A549 (cell line): ENCODE data around the gene TNNT2. TPM values are rescaled to one million over a fixed set of nuclear protein-coding genes. Genes with fewer than 3 reads are reported as not detected.

Experiments used
- ATAC-seq, 2 experiments: fragments of 200-7000 bp in 1 of 2; fragments of >200 bp in 1 of 2; cut with Nextera tagmentation in 1 of 2; cut with Tn5 transposase in 1 of 2; 3 replicates each; pipeline versions ENCODE4 v1.8.0 to v1.9.1; 2018 to 2020; ENCODE audit warnings: mild to moderate bottlenecking in 1 of 2, moderate library complexity in 1 of 2
- CTCF ChIA-PET: fragments of 300-600 bp; sonication (Branson Sonifier 250); formaldehyde crosslinking; extraction: SDS; loops from one replicate; lab custom pipeline; 2021; ENCODE audit warnings: antibody characterized with exemption, inconsistent platforms; lab: Yijun Ruan, JAX
- POLR2A ChIA-PET: fragments of 350-600 bp; formaldehyde crosslinking; extraction: SDS; loops from one replicate; lab custom pipeline; 2021; ENCODE audit warnings: antibody characterized with exemption, inconsistent platforms; lab: Yijun Ruan, JAX
- DNase-seq, 2 experiments: peaks; one replicate each; pipeline versions ENCODE4 v3.0.0 to v3.0.0-alpha.2; 2011 to 2016; ENCODE audit warnings: low read depth in 1 of 2, low spot score in 1 of 2
- FAIRE-seq: peaks from 2 replicates; lab custom pipeline; 2011; peaks lifted over from hg19 to GRCh38; lab: Jason Lieb, UNC
- H3K27ac ChIP-seq, 2 experiments: fragments of >200 bp; sonication (Bioruptor Twin); formaldehyde crosslinking; 3 replicates each; pipeline ENCODE4 v1.5.1; 2016 to 2017
- H3K4me1 ChIP-seq: fragments of >200 bp; sonication (Bioruptor Twin); formaldehyde crosslinking; 3 replicates; pipeline ENCODE4 v1.6.1; 2016
- H3K4me2 ChIP-seq: fragments of >200 bp; sonication (Bioruptor Twin); formaldehyde crosslinking; 3 replicates; pipeline ENCODE4 v1.6.1; 2016
- H3K4me3 ChIP-seq: fragments of >200 bp; sonication (Bioruptor Twin); formaldehyde crosslinking; 3 replicates; pipeline ENCODE4 v1.5.1; 2016
- H3K9me3 ChIP-seq: fragments of >200 bp; sonication (Bioruptor Twin); formaldehyde crosslinking; 3 replicates; pipeline ENCODE4 v1.6.1; 2016
- BCL3 ChIP-seq: fragments of >200 bp; sonication (Bioruptor Twin); formaldehyde crosslinking; IDR thresholded peaks from 3 replicates; pipeline ENCODE4 v1.6.1; 2016
- CBX8 ChIP-seq: fragments of 200-600 bp; sonication (generic); IDR thresholded peaks from 2 replicates; pipeline ENCODE4 v1.6.1; 2016
- CHD4 ChIP-seq: fragments of 200-600 bp; sonication (generic); IDR thresholded peaks from 2 replicates; pipeline ENCODE4 v1.6.1; 2016; ENCODE audit warnings: antibody characterized with exemption, mild to moderate bottlenecking, borderline replicate concordance
- CTCF ChIP-seq: fragments of >200 bp; sonication (Bioruptor Twin); formaldehyde crosslinking; IDR thresholded peaks from 3 replicates; pipeline ENCODE4 v1.5.1; 2016
- EHF ChIP-seq: fragments of 250-450 bp; sonication (Bioruptor Pico); IDR thresholded peaks from 2 replicates; pipeline ENCODE4 v1.5.0; 2020; ENCODE audit warnings: mild to moderate bottlenecking
- EP300 ChIP-seq, 2 experiments: fragments of >200 bp; sonication (Bioruptor Twin); formaldehyde crosslinking; IDR thresholded peaks; 2 replicates in 1 of 2; 3 replicates in 1 of 2; pipeline ENCODE4 v1.6.1; 2016 to 2017
- FOSB ChIP-seq: fragments of 250-450 bp; sonication (Bioruptor Pico); IDR thresholded peaks from 2 replicates; pipeline ENCODE4 v1.5.0; 2020; ENCODE audit warnings: mild to moderate bottlenecking, moderate library complexity
- FOSL2 ChIP-seq, 2 experiments: fragments of 450-650 bp in 1 of 2; fragments of >200 bp in 1 of 2; sonication (Bioruptor Twin) in 1 of 2; formaldehyde crosslinking; IDR thresholded peaks; 2 replicates each; pipeline versions ENCODE4 v1.5.0 to v1.6.1; 2016 to 2020; ENCODE audit warnings: mild to moderate bottlenecking in 1 of 2, moderate library complexity in 1 of 2
- FOXS1 ChIP-seq: fragments of 250-450 bp; sonication (Bioruptor Pico); IDR thresholded peaks from 2 replicates; pipeline ENCODE4 v1.5.0; 2020; ENCODE audit warnings: mild to moderate bottlenecking, moderate library complexity
- GATA3 ChIP-seq: IDR thresholded peaks from 2 replicates; pipeline ENCODE4 v1.6.1; 2012; ENCODE audit warnings: borderline replicate concordance
- HEYL ChIP-seq: fragments of 250-450 bp; sonication (Bioruptor Pico); IDR thresholded peaks from 2 replicates; pipeline ENCODE4 v1.8.0; 2021; ENCODE audit warnings: mild to moderate bottlenecking, moderate library complexity
- KDM1A ChIP-seq: fragments of 200-600 bp; sonication (generic); IDR thresholded peaks from 2 replicates; pipeline ENCODE4 v1.6.1; 2016; ENCODE audit warnings: low read depth, mild to moderate bottlenecking
- KDM5A ChIP-seq: fragments of 200-600 bp; sonication (generic); IDR thresholded peaks from 2 replicates; pipeline ENCODE4 v1.6.1; 2016; ENCODE audit warnings: antibody characterized with exemption, mild to moderate bottlenecking
- MAFK ChIP-seq: fragments of 450-650 bp; IDR thresholded peaks from 2 replicates; pipeline ENCODE4 v1.6.1; 2014; ENCODE audit not compliant: partially characterized antibody
- MAX ChIP-seq: IDR thresholded peaks from 2 replicates; pipeline ENCODE4 v1.6.1; 2012
- MYC ChIP-seq: IDR thresholded peaks from 2 replicates; pipeline ENCODE4 v1.6.1; 2012; ENCODE audit warnings: mild to moderate bottlenecking, inconsistent platforms, low read length, improper control_type of control experiment, borderline replicate concordance
- NFE2L2 ChIP-seq: fragments of 150-350 bp; conservative IDR thresholded peaks from 2 replicates; pipeline ENCODE4 v1.6.1; 2014; ENCODE audit warnings: low read length
- POLR2A ChIP-seq: IDR thresholded peaks from 2 replicates; pipeline ENCODE4 v1.6.1; 2012; ENCODE audit warnings: mild to moderate bottlenecking, low read length
- POLR2AphosphoS2 ChIP-seq: conservative IDR thresholded peaks from 2 replicates; pipeline ENCODE4 v1.6.1; 2012; ENCODE audit warnings: low read length, improper control_type of control experiment, inconsistent platforms
- RAD21 ChIP-seq, 2 experiments: fragments of >200 bp in 1 of 2; sonication (Bioruptor Twin) in 1 of 2; formaldehyde crosslinking in 1 of 2; IDR thresholded peaks in 1 of 2; conservative IDR thresholded peaks in 1 of 2; 2 replicates in 1 of 2; 3 replicates in 1 of 2; pipeline ENCODE4 v1.6.1; 2012 to 2018; ENCODE audit warnings: inconsistent platforms in 1 of 2
- RCOR1 ChIP-seq: fragments of 150-350 bp; IDR thresholded peaks from 2 replicates; pipeline ENCODE4 v1.6.1; 2014; ENCODE audit warnings: antibody characterized with exemption, low read length, low read depth
- RNF2 ChIP-seq: fragments of 200-600 bp; sonication (generic); IDR thresholded peaks from 2 replicates; pipeline ENCODE4 v1.6.1; 2016; ENCODE audit warnings: low read depth, mild to moderate bottlenecking, antibody characterized with exemption, moderate library complexity, borderline replicate concordance
- SREBF2 ChIP-seq: fragments of 450-650 bp; IDR thresholded peaks from 2 replicates; pipeline ENCODE4 v1.6.1; 2014; ENCODE audit warnings: mild to moderate bottlenecking, moderate library complexity
- TP53 ChIP-seq: fragments of 250-450 bp; sonication (Bioruptor Pico); IDR thresholded peaks from 2 replicates; pipeline ENCODE4 v1.5.0; 2021; ENCODE audit warnings: mild to moderate bottlenecking, moderate library complexity
- ZFP36 ChIP-seq: fragments of 450-650 bp; IDR thresholded peaks from 2 replicates; pipeline ENCODE4 v1.6.1; 2014; ENCODE audit warnings: borderline replicate concordance; ENCODE audit not compliant: partially characterized antibody
- ZNF302 ChIP-seq: fragments of 250-450 bp; sonication (Bioruptor Pico); IDR thresholded peaks from 2 replicates; pipeline ENCODE4 v1.9.0; 2021; ENCODE audit warnings: inconsistent platforms, mild to moderate bottlenecking, moderate library complexity
- ZSCAN20 ChIP-seq: fragments of 250-450 bp; sonication (Bioruptor Pico); IDR thresholded peaks from 2 replicates; pipeline ENCODE4 v1.8.0; 2022; ENCODE audit warnings: mild to moderate bottlenecking, moderate library complexity
- WGBS: methylation state at CpG from one replicate; pipeline ENCODE4 v1.1.6; 2017; ENCODE audit errors: missing lambda C conversion rate; 5-methylcytosine and 5-hydroxymethylcytosine counted together
- polyA plus RNA-seq, 4 experiments: library from polyadenylated mRNA; depleted of rRNA in 3 of 4; stranded (reverse); fragments of >200 nt; fragmentation: RNase III in 1 of 4; extraction: RNeasy Plus Mini Kit Qiagen cat#74134 plus additional on column Dnase treatment in 1 of 4; gene quantifications; 2 replicates in 3 of 4; 3 replicates in 1 of 4; pipeline ENCODE4 v1.2.3, GENCODE V29; 2011 to 2017
- TF ChIP-seq, protein P1 (sequence below): fragments of 250-450 bp; sonication (Bioruptor Pico); IDR thresholded peaks from 2 replicates; pipeline ENCODE4 v1.5.0; 2021; ENCODE audit warnings: mild to moderate bottlenecking, moderate library complexity, borderline replicate concordance

The TNNT2 gene
- polyA plus RNA-seq, 2 of the 4 experiments (the other 2 are of a cell fraction), result 0.09 TPM; not detected in 1

GRCh38 chr1:201374364-201374763 lies 3.1 kb downstream of the TNNT2 start:
- no peak for TF ChIP-seq FOXS1 (CRISPR knock-in tag)
- no peak for TF ChIP-seq ZNF302 (CRISPR knock-in tag)
- TF ChIP-seq CBX8, result no peak
- no peak for TF ChIP-seq FOSL2 (IDR thresholded peaks at IDR 0.05)
- no peak for TF ChIP-seq FOSL2 (CRISPR knock-in tag; IDR thresholded peaks at IDR 0.05)
- TF ChIP-seq FOSB (CRISPR knock-in tag), result no peak
- TF ChIP-seq MAFK, result no peak
- TF ChIP-seq POLR2AphosphoS2, result no peak
- TF ChIP-seq, protein P1, sequence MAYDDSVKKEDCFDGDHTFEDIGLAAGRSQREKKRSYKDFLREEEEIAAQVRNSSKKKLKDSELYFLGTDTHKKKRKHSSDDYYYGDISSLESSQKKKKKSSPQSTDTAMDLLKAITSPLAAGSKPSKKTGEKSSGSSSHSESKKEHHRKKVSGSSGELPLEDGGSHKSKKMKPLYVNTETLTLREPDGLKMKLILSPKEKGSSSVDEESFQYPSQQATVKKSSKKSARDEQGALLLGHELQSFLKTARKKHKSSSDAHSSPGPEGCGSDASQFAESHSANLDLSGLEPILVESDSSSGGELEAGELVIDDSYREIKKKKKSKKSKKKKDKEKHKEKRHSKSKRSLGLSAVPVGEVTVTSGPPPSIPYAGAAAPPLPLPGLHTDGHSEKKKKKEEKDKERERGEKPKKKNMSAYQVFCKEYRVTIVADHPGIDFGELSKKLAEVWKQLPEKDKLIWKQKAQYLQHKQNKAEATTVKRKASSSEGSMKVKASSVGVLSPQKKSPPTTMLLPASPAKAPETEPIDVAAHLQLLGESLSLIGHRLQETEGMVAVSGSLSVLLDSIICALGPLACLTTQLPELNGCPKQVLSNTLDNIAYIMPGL (CRISPR knock-in tag), result no peak
- TF ChIP-seq BCL3, result no peak
- CTCF ChIA-PET, result interaction anchor here (2.2 to 10.1 kb wide), 5 partner anchors 11 to 120 kb away, joined by 10 to 104 read pairs (median 48); no protein-coding TSS in a partner anchor
- FAIRE-seq, result no peak
- no peak overlapping the region for H3K4me3 ChIP-seq
- H3K4me2 ChIP-seq, result no peak overlapping the region
- POLR2A ChIA-PET, result no interaction called here
- H3K27ac ChIP-seq, result no peak overlapping the region
- H3K4me1 ChIP-seq, result no peaks in the 10 kb centered on the region
- no peak for ATAC-seq
- no peaks in the 10 kb centered on the region for H3K9me3 ChIP-seq
- WGBS, result 53% methylated on average over 7 of the region's 7 CpGs
- DNase-seq, result no peak

GRCh38 chr1:201371792-201372191 lies 5.7 kb downstream of the TNNT2 start:
- no peak overlapping the region for H3K4me3 ChIP-seq
- 71% methylated on average over 6 of the region's 6 CpGs for WGBS
- no peaks in the 10 kb centered on the region for H3K9me3 ChIP-seq
- no peak for ATAC-seq
- POLR2A ChIA-PET, result no interaction called here
- no peak for DNase-seq
- no peaks in the 10 kb centered on the region for H3K4me1 ChIP-seq
- no peak overlapping the region for H3K27ac ChIP-seq
- FAIRE-seq, result no peak
- CTCF ChIA-PET, result interaction anchor here (1.0 to 10.1 kb wide), 10 partner anchors 10 to 142 kb away, joined by 3 to 104 read pairs (median 6); no protein-coding TSS in a partner anchor
- H3K4me2 ChIP-seq, result no peak overlapping the region
- TF ChIP-seq POLR2A (no peak), CBX8 (no peak), RAD21 (conservative IDR thresholded peaks at IDR 0.05 in 1 of 2, IDR thresholded peaks at IDR 0.05 in 1 of 2) (no peak), ZNF302 (CRISPR knock-in tag) (no peak), FOSL2 (IDR thresholded peaks at IDR 0.05) (no peak), FOSL2 (CRISPR knock-in tag; IDR thresholded peaks at IDR 0.05) (no peak), EHF (CRISPR knock-in tag) (no peak), NFE2L2 (no peak), RCOR1 (no peak), SREBF2 (no peak), KDM5A (no peak), MAX (no peak)
- TF ChIP-seq, protein P1 (CRISPR knock-in tag), result no peak

DNA sequence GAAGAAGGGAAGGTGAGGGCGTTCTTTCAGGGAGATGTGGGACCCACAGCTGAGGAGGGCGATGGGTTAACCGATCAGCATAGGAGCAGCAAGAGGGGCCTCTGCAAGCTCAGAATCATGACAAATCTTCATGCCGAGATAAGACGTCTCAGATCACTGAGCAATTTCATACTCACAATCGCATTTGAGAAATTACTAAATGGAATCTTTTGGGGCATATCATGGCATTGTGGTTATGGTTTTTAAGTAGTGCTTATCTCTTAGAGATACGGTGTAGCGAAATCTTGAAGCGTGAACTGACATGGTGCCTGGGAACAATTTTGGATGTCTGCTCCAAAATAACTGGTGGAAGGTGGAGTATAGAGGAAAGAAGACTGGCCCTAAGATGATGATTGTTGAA lies 6.2 kb downstream of the TNNT2 start:
- CTCF ChIA-PET, result interaction anchor here (1.0 to 10.1 kb wide), 9 partner anchors 10 to 142 kb away, joined by 3 to 104 read pairs (median 8); no protein-coding TSS in a partner anchor
- no peak for ATAC-seq
- POLR2A ChIA-PET, result no interaction called here
- no peaks in the 10 kb centered on the region for H3K4me1 ChIP-seq
- DNase-seq, result no peak
- WGBS, result 79% methylated on average over 9 of the region's 9 CpGs
- no peak overlapping the region for H3K4me2 ChIP-seq
- no peak for FAIRE-seq
- no peak overlapping the region for H3K27ac ChIP-seq
- H3K4me3 ChIP-seq, result no peak overlapping the region
- no peaks in the 10 kb centered on the region for H3K9me3 ChIP-seq
- TF ChIP-seq EP300 (IDR thresholded peaks at IDR 0.05), result no peak
- TF ChIP-seq GATA3, result no peak
- no peak for TF ChIP-seq TP53 (CRISPR knock-in tag)
- no peak for TF ChIP-seq MAFK
- no peak for TF ChIP-seq RNF2
- TF ChIP-seq KDM1A, result no peak
- TF ChIP-seq ZSCAN20 (CRISPR knock-in tag), result no peak
- TF ChIP-seq RAD21 (conservative IDR thresholded peaks at IDR 0.05 in 1 of 2, IDR thresholded peaks at IDR 0.05 in 1 of 2), result no peak
- TF ChIP-seq ZFP36, result no peak
- TF ChIP-seq HEYL (CRISPR knock-in tag), result no peak
- no peak for TF ChIP-seq CHD4
- TF ChIP-seq CTCF, result no peak
- no peak for TF ChIP-seq FOSB (CRISPR knock-in tag)
- no peak for TF ChIP-seq MYC
